ENCODE results near the gene RBM45.

Gene RBM45

DNA sequence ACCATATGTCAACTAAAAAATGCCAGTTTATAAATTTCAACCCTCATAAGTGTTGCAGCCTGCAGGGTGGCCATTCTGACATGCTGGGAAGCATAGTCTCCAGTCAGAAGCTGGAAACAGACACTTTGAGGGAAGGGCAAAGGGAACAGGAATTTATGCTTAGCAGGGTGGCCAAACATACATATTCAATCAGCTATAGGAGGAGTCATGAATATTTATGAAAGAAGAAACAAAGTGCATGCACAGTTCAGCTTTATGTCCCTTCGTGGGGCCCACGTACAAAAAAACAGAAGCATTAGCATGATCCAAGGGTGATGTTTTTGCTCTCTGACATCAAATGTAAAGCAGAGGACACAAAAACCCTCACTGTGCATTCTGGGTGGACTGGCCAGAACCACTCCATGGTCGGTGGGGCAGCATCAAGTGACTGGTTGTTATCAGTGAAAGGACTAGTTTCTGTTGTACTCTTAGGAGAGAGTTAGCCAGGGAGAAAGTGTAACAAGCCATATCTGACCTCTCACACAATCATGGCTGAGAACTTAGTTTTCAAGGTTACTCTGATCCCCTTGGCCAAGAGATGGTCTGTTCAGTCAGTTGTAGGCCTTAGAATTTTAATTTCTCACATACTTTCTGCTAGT lies 29.7 kb upstream of the RBM45 start:
- H3K27ac Mint-ChIP-seq, result no peak overlapping the region
- CTCF ChIA-PET, result no interaction called here

DNA sequence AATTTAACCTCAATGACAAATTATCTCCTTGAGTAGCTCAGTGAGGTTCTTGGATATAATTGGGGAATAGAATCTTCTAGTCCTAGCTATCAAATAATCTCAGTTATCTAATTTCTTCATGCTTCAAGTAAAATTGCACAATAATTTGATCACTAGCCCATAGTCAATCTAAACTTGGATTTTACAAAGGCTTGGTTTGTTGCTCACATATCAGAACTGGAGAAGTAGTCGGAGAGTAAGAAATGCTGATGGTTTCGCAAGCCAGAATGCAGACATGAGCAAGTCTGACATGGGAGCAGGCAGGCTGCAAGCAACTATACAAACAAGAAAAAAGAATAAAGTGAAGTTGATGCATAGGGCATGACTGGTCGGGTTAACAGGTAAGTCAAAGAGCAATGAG lies 28.0 kb upstream of the RBM45 start:
- H3K4me3 Mint-ChIP-seq, result no peak overlapping the region
- CTCF ChIA-PET, result no interaction called here
- H3K4me1 Mint-ChIP-seq, result no peaks in the 10 kb centered on the region
- no peak overlapping the region for H3K27ac Mint-ChIP-seq
- H3K9me3 Mint-ChIP-seq, result no peaks in the 10 kb centered on the region
- no peaks in the 10 kb centered on the region for H3K36me3 Mint-ChIP-seq
- DNase-seq, result no peak
- H3K27me3 Mint-ChIP-seq, result peaks cover 9% of the 10 kb centered on the region

More for the DNA sequence above, 29.7 kb upstream of the RBM45 start:
- Mint-ChIP-seq H3K36me3 (no peaks in the 10 kb centered on the region), H3K27me3 (peaks cover 9% of the 10 kb centered on the region), H3K4me1 (no peaks in the 10 kb centered on the region), H3K4me3 (no peak overlapping the region), H3K9me3 (no peaks in the 10 kb centered on the region)
- no peak for DNase-seq

DNA sequence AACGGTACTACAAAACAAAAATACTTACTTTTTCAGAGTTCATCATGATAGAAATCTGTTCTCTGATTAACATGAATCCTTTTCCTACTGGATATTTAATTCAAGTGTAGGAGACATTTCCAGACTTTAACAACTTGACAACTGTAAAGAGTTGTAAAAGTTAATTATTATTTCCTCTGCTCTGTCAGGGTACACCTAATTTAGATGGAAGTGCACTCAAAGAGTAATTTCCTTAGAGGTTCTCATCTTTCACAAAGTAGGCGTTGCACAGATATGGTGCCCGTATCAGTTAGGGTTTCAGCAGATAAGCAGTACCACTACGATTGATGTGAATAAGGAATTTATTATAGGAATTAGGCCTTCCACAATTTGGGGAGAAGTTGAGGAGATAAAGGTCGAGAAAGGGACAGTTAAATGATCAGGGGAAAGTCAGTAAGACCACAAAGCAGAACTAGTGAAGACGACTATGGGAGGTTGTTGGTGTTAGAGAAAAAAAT lies 23.4 kb upstream of the RBM45 start:
- Mint-ChIP-seq H3K27me3 (peaks cover 5% of the 10 kb centered on the region), H3K27ac (no peak overlapping the region)
- CTCF ChIA-PET, result no interaction called here

DNA sequence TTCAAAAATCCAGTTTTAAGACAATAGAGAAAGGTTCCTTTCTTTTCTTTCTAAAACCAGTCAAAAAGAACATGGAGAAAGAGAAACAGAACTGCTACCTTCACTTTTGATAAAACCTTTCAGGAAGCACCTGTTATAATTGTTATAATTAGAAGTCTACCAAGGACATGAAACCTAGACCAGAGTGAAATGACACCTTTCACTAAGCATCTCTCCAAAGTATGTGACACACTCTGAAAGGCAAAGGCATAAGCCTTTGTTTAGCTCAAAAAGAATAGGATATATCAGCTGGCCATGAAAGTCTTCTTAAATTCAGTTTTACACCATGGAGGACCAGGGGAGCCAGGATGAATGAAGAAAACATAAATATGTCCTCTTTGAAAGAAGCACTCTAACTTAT lies 18.8 kb upstream of the RBM45 start:
- DNase-seq, result no peak
- Mint-ChIP-seq H3K27ac (no peak overlapping the region), H3K4me1 (no peaks in the 10 kb centered on the region), H3K4me3 (no peak overlapping the region), H3K27me3 (peaks cover 10% of the 10 kb centered on the region), H3K9me3 (no peaks in the 10 kb centered on the region), H3K36me3 (no peaks in the 10 kb centered on the region)
- CTCF ChIA-PET, result no interaction called here

More for the DNA sequence above, 23.4 kb upstream of the RBM45 start:
- no peaks in the 10 kb centered on the region for H3K9me3 Mint-ChIP-seq
- H3K4me3 Mint-ChIP-seq, result no peak overlapping the region
- H3K4me1 Mint-ChIP-seq, result no peaks in the 10 kb centered on the region
- DNase-seq, result no peak
- H3K36me3 Mint-ChIP-seq, result no peaks in the 10 kb centered on the region

DNA sequence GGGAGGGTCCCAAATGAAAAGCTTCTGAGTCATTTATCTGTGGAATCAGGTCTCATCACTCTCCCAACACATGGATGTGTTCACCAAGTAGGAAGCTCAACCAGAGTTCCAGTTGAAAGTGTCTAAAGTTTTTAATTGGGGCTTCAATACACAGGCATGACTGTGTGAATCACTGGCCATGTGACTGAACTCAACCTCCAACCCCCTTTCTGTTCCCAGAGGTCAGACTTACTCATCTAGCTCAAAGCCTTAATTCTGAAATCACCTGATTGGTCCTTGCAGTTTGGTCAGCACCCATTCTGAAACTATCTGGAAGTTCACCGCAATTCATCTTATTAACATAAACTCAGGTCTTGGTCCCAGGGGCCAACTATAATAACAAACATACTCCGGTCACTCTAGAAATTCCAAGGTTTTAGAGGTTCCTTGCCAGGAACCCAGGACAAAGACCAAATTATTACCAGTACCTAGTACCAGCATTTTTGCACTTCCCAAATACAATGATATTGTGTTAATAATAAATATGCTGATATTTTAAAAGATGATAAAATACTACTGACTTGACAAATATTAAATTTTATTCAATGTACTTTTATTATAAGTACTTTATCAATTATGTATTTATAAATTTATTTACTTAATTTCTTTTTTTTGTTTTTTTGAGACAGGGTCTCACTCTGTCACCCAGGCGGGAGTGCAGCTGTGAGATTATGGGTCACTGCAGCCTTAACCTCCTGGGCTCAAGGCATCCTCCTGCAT lies 10.7 kb upstream of the RBM45 start:
- Mint-ChIP-seq H3K4me3 (no peak overlapping the region), H3K36me3 (no peaks in the 10 kb centered on the region), H3K27ac (no peak overlapping the region), H3K4me1 (no peaks in the 10 kb centered on the region), H3K27me3 (peaks cover 5% of the 10 kb centered on the region), H3K9me3 (no peaks in the 10 kb centered on the region)
- DNase-seq, result no peak
- CTCF ChIA-PET, result interaction anchor here (1.2 to 1.7 kb wide), 2 partner anchors 9 to 10 kb away, joined by 3 to 5 read pairs; partner anchors contain the start of gene RBM45

DNA sequence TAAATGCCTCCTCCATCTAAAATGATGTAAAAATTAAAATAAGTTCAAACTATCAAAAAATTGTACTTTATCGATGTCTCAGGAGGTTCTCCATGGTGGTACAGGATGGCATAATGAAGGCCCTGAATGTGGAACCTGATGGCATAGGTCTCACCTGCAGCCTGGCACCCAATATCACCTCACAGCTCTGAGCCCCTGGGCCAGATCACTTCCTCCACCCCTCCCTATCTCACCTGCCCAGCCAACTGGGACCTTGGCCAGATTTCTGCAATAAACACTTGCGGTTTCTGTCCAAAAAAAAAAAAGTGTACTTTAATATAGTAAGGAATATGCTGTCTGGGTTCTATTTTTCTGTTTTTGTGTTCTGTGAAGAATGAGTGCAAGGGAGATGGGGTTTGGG lies 6.7 kb upstream of the RBM45 start:
- Mint-ChIP-seq H3K9me3 (no peaks in the 10 kb centered on the region), H3K4me3 (no peak overlapping the region), H3K27ac (no peak overlapping the region), H3K36me3 (no peaks in the 10 kb centered on the region), H3K27me3 (peaks cover 4% of the 10 kb centered on the region), H3K4me1 (no peaks in the 10 kb centered on the region)
- DNase-seq, result no peak
- CTCF ChIA-PET, result no interaction called here

DNA sequence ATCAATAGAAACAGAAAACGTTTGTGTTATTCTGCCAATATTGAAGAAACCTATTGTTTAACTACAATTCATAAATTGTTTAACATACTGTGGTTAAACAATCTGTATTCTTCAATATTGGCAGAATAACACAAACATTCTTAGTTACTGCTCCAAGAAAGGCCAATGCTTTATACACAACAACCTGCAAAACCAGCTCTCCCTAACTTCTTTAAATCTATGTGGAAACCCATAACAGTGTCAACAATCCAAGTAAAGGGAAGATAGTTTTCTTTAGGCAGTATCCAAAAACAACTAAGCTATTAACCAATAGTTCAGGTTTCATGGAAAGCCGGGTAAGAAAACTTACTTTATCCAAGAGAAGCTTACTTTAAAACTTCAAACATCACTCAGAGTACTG lies 6.2 kb upstream of the RBM45 start:
- Mint-ChIP-seq H3K4me1 (no peaks in the 10 kb centered on the region), H3K4me3 (no peak overlapping the region), H3K27ac (no peak overlapping the region), H3K36me3 (no peaks in the 10 kb centered on the region), H3K9me3 (no peaks in the 10 kb centered on the region), H3K27me3 (peaks cover 1% of the 10 kb centered on the region)
- CTCF ChIA-PET, result no interaction called here
- DNase-seq, result no peak

DNA sequence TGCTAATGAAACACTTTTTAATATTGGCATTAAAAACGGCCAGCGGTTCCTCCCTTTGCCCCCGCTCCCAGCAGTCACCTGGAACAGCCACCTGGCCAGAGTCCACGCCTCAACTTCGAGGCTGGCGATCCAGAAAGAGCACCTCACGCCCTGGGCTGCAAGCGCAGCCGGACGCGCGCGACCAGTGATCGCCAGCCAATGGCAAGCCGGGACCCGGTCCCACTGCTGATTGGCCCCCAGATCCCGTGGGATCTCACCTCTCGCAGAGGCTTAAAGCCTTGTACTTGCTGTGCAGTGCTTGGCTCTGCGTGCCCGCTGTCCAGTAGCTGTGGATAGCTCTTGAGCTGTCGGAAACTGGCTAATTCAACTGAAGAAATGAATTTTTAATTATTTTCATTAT lies 4.1 kb upstream of the RBM45 start:
- H3K9me3 Mint-ChIP-seq, result no peaks in the 10 kb centered on the region
- CTCF ChIA-PET, result no interaction called here
- no peak overlapping the region for H3K4me3 Mint-ChIP-seq
- H3K4me1 Mint-ChIP-seq, result peaks cover 8% of the 10 kb centered on the region
- no peak overlapping the region for H3K27ac Mint-ChIP-seq
- no peak for DNase-seq
- H3K36me3 Mint-ChIP-seq, result no peaks in the 10 kb centered on the region
- no peaks in the 10 kb centered on the region for H3K27me3 Mint-ChIP-seq

DNA sequence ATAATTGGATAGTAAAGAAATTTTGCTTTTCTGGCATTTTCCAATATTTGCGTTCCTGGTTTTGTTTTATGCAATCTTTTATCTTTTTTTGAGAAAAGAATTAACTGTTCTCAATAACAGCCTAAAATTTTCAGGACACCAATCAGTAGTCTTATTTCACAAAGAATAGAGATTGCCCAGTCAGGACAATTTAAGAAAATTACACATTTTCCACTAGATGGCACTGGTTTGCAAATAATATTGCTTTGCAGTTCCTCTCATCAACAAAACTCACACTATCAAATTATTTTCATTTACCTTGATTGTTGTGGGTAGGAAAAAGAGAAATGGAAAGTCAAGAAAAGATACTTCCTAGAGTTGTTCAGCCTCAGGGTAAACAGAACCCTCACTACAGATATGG lies 2.4 kb upstream of the RBM45 start:
- H3K4me3 Mint-ChIP-seq, result no peak overlapping the region
- no peaks in the 10 kb centered on the region for H3K9me3 Mint-ChIP-seq
- no peaks in the 10 kb centered on the region for H3K27me3 Mint-ChIP-seq
- no peak overlapping the region for H3K27ac Mint-ChIP-seq
- H3K36me3 Mint-ChIP-seq, result no peaks in the 10 kb centered on the region
- CTCF ChIA-PET, result interaction anchor here (1.1 to 2.7 kb wide), 2 partner anchors 8 to 305 kb away, joined by 5 to 14 read pairs; no protein-coding TSS in a partner anchor
- DNase-seq, result no peak
- peaks cover 25% of the 10 kb centered on the region for H3K4me1 Mint-ChIP-seq

DNA sequence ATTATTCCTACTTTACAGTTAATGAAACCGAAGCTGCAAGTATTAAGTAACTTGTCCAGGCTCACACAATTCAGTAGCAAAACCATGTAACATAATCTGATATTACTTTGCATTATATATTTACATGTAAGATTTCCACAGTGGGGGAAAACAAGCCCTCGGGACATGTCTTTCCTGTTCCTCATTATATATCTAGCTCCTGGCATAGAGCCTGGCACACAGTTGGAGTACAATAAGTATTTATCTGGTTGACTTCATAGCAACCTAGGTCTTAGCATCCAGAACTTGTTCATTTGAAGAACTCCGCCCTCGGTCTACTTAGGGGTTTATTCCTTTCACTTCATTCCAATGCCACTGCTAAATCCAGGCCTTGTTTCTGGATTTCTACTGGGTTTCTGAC lies 1.6 kb upstream of the RBM45 start:
- H3K4me1 Mint-ChIP-seq, result peaks cover 33% of the 10 kb centered on the region
- H3K27ac Mint-ChIP-seq, result no peak overlapping the region
- H3K36me3 Mint-ChIP-seq, result no peaks in the 10 kb centered on the region
- H3K4me3 Mint-ChIP-seq, result no peak overlapping the region
- CTCF ChIA-PET, result interaction anchor here (1.0 to 3.7 kb wide), 11 partner anchors 9 to 339 kb away, joined by 3 to 18 read pairs (median 5); no protein-coding TSS in a partner anchor
- no peaks in the 10 kb centered on the region for H3K27me3 Mint-ChIP-seq
- no peaks in the 10 kb centered on the region for H3K9me3 Mint-ChIP-seq
- no peak for DNase-seq

DNA sequence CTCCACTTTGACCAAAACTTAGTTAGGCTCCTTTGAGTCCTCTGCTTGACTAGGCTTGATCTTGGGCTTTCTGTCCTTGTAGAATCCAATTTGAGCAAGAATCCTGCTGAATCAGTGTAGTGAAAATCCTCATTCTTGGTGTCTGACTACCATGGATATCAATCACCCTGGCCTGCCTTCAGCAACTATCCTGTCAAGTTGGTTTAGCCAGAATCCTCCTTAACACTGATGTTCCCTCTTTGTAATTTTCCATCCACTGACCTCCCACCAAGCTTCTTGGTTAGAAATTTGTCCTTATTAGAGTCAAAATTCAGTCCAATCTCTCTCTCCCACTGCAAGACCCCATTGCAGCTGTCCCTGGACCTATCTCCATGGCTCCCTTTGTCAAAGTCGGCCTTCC lies 494 bp upstream of the RBM45 start:
- Mint-ChIP-seq H3K4me1 (peaks cover 34% of the 10 kb centered on the region), H3K9me3 (no peaks in the 10 kb centered on the region), H3K27ac (no peak overlapping the region), H3K27me3 (no peaks in the 10 kb centered on the region), H3K36me3 (peaks cover 3% of the 10 kb centered on the region), H3K4me3 (peak overlapping the region; percentile 85)
- CTCF ChIA-PET, result interaction anchor here (0.8 to 3.7 kb wide), 17 partner anchors 9 to 339 kb away, joined by 3 to 18 read pairs (median 4); partner anchors contain the start of gene PRKRA
- no peak for DNase-seq

DNA sequence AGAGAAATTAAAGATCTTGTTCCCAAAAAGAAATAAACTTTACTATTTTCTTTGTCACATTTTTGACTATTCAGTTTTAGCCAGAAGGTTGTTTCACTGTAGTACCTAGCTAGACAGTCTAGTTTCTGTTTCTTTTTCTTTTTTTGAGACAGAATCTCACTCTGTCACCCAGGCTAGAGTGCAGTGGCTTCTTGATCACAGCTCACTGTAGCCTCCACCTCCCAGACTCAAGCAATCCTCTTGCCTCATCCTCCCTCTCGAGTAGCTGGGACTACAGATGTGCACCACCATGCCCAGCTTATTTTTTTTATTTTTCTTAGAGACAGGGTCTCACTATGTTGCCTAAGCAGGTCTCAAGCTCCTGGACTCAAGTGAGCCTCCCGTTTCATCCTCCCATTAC lies 2.2 kb downstream of the RBM45 start:
- Mint-ChIP-seq H3K9me3 (no peaks in the 10 kb centered on the region), H3K36me3 (peaks cover 13% of the 10 kb centered on the region), H3K27ac (peak overlapping the region; percentile 68), H3K4me1 (peaks cover 34% of the 10 kb centered on the region), H3K4me3 (peak overlapping the region; percentile 43), H3K27me3 (no peaks in the 10 kb centered on the region)
- DNase-seq, result no peak
- CTCF ChIA-PET, result interaction anchor here (1.3 kb wide), 2 partner anchors 9 to 300 kb away, joined by 4 to 5 read pairs; no protein-coding TSS in a partner anchor

DNA sequence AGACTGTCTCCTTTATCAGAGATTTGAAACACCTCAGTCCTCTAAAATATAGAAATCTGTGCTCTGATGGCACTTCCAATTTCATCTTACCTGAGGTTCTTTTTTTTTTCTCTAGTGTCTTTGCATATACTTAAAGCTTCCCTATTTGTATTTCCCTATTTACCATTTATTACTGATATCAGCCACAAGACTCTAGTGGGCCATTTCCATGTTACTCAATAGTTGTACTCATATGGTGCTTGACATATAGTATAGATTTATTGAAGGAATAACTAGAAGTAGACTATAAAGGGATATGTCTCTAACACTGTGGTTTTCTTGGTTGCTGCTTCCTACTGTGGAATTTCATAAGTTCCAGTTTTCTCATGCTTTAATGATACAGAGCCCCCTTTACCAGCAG lies 3.0 kb downstream of the RBM45 start:
- Mint-ChIP-seq H3K4me3 (no peak overlapping the region), H3K36me3 (peaks cover 16% of the 10 kb centered on the region), H3K9me3 (no peaks in the 10 kb centered on the region), H3K27ac (no peak overlapping the region), H3K27me3 (no peaks in the 10 kb centered on the region), H3K4me1 (peaks cover 34% of the 10 kb centered on the region)
- no peak for DNase-seq
- CTCF ChIA-PET, result interaction anchor here (1.3 kb wide), 2 partner anchors 9 to 299 kb away, joined by 4 to 5 read pairs; no protein-coding TSS in a partner anchor

DNA sequence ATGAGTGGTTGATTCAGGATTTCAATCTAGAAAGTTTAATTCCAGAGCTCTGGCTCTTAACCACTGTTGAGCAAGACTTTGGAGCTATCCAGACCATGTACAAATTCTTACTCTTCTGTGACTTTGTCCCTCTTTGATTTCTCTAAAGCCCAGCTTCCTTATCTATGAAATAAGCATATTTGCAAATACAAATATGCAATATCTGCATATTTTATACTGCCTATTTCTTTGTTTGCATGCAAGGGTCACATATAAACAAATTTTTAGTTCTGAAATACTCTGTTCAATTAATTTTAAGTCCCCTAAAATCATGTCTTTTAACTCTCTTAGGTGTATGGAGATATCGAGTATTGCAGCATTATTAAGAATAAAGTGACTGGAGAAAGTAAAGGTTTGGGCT lies 5.5 kb downstream of the RBM45 start:
- Mint-ChIP-seq H3K4me3 (no peak overlapping the region), H3K4me1 (peaks cover 30% of the 10 kb centered on the region)
- CTCF ChIA-PET, result interaction anchor here (0.8 to 1.9 kb wide), 2 partner anchors 11 to 16 kb away, joined by 3 to 4 read pairs; no protein-coding TSS in a partner anchor

More for the DNA sequence above, 5.5 kb downstream of the RBM45 start:
- DNase-seq, result no peak
- Mint-ChIP-seq H3K27ac (no peak overlapping the region), H3K9me3 (no peaks in the 10 kb centered on the region), H3K27me3 (no peaks in the 10 kb centered on the region), H3K36me3 (peaks cover 26% of the 10 kb centered on the region)

Measured in activated naive CD4-positive, alpha-beta T cell treated with anti-CD3 and anti-CD28 coated beads, Interleukin-2, amount 10 ng/mL, durations not matched to agents 7 days and 5 days (primary cell).